Skeletal muscle satellite cell (primary cell): ENCODE data around the gene GIGYF1.
A peak's percentile ranks its signal among the peaks of the same experiment; 100 is the strongest.
"Not testable (repeated sequence)": the region's sequence is repeated elsewhere in the genome, so short reads cannot be mapped to it uniquely, and the experiment has no call there.

ENCODE experiments used
- H3K27me3 ChIP-seq: 2 replicates; pipeline ENCODE4 v1.7.0; 2013; ENCODE audit warnings: low read length; ENCODE audit not compliant: control insufficient read depth, insufficient read depth
- H3K36me3 ChIP-seq: 2 replicates; pipeline ENCODE4 v1.7.0; 2013; ENCODE audit warnings: mild to moderate bottlenecking, control low read depth, low read length; ENCODE audit not compliant: insufficient read depth
- H3K4me1 ChIP-seq: 2 replicates; pipeline ENCODE4 v1.7.0; 2013; ENCODE audit warnings: low read length; ENCODE audit not compliant: control insufficient read depth, insufficient read depth
- H3K4me2 ChIP-seq: 2 replicates; pipeline ENCODE4 v1.7.0; 2013; ENCODE audit warnings: mild to moderate bottlenecking, low read length
- H3K4me3 ChIP-seq: 2 replicates; pipeline ENCODE4 v1.7.0; 2013; ENCODE audit warnings: low read length
- H3K9ac ChIP-seq: 2 replicates; pipeline ENCODE4 v1.7.0; 2013; ENCODE audit warnings: mild to moderate bottlenecking, low read depth, low read length, moderate library complexity
- H3K9me3 ChIP-seq: replicated peaks from 2 replicates; pipeline ENCODE4 v1.7.0; 2013; ENCODE audit warnings: mild to moderate bottlenecking, control low read depth, low read length

Gene GIGYF1

GRCh38 chr7:100674411-100675104, 19.5 kb downstream of the GIGYF1 start:
- Histone ChIP-seq H3K9me3 (no peaks in the 10 kb centered on the region), H3K9ac (peak overlapping the region; percentile 99), H3K4me3 (peak overlapping the region; percentile 99), H3K4me1 (no peaks in the 10 kb centered on the region), H3K36me3 (peaks cover 29% of the 10 kb centered on the region), H3K4me2 (peak overlapping the region; percentile 98), H3K27me3 (peaks cover 6% of the 10 kb centered on the region)

DNA sequence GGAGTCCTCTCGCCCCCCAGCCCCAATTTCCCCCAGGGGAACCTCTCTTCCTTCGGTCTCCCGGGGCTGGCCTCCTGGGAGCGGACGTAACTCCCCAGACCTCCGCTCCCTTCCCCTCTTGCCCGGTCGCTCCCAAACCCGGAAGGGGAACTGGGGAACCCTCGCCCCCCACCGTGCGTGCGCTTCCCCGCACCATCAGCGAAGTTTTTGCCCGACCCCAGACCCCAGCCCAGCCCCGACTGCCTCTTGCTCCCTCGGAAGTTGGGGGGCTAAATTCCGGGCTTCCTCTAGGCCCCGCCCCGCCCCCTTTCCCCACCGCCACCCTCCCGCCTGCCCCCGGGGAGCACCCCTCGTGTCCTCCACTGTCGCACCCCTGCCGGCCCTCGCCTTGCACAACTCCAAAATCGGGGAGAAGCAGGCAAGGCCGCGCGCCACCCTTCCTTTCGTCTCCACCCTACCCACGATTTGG, 20.1 kb downstream of the GIGYF1 start:
- H3K4me3 ChIP-seq: peak overlapping the region; percentile 99
- H3K27me3 ChIP-seq: peaks cover 6% of the 10 kb centered on the region
- H3K4me2 ChIP-seq: peak overlapping the region; percentile 98
- no peaks in the 10 kb centered on the region for H3K4me1 ChIP-seq
- no peaks in the 10 kb centered on the region for H3K9me3 ChIP-seq
- H3K9ac ChIP-seq: peak overlapping the region; percentile 99
- H3K36me3 ChIP-seq: peaks cover 24% of the 10 kb centered on the region

DNA sequence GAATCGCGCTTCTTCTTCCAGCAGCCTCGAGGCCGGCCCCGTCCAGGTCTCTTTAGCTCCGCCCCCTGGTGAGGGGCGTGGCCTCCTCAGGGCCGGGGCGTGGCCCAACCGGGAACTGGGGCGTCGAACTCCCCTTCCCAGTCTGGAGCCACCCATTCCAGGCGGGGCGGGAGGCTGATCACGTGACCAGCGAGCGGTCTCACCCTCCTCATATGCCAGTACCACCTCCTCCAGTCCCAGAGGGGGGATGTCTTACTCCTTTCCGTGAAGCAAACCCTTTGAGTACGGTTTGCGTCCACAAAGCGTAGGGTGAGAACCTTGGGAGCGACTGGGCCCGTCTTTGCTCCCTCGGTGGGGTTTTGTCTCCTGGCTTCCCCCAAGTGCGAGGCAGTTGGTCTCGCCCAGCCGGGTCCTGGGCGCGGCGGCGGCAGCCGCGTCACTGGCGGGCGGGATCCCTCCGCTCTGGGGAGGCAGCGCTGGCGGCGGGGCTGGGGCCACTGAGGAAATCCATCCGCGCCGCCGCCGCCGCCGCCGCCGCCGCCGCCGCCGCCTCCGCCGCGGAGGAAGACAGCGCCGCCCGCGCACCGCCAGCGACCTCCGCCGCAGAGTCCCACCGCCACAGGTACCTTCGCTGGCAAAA, 20.6 kb downstream of the GIGYF1 start, which contains the start of gene GNB2:
GNB2 (plus strand) TSS at position 439 of the 640 bp plus-strand sequence. CDS start 2,526 bp downstream, outside the sequence.
- Histone ChIP-seq H3K4me1 (no peaks in the 10 kb centered on the region), H3K36me3 (peaks cover 21% of the 10 kb centered on the region), H3K9ac (peak within 1 kb of the TSS; percentile 99), H3K9me3 (no peaks in the 10 kb centered on the region), H3K27me3 (peaks cover 6% of the 10 kb centered on the region), H3K4me3 (peak within 1 kb of the TSS; percentile 99), H3K4me2 (peak within 1 kb of the TSS; percentile 99)

DNA sequence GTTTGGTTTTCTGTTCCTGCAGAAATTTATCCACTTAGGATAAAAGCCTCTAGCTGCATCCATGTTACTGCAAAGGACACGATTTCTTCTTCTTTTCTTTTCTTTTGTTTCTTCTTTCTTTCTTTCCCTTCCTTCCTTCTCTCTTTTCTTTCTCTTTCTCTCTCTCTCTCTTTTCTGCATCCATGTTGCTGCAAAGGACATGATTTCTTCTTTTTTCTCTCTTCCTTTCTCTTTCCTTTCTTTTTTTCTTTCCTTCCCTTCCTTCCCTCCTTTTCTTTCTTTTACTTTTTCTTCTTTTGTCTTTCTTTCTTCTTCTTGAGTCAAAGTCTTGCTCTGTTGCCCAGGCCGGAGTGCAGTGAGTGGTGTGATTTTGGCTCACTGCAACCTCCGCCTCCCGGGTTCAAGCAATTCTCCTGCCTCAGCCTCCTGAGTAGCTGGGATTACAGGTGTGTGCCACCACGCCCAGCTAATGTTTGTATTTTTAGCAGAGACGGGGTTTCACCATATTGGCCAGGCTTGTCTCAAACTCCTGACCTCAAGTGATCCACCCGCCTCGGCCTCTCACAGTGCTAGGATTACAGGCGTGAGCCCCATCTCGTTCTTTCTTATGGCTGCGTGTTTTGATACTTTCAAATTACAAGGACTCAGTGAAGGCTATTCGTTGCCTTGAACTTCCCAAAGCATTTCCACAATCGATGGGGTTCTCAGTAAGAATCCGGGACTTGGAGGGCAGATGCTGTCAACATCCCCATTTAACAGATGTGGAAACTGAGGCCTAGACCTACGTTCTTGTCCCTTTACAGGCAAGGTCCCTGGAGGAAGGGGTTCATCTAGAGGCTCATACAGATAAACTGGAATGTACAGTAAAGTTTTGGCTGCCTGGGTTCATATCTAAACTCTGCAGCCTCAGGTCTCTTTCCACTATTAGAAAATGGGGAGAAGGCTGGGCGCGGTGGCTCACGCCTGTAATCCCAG, 22.4 kb downstream of the GIGYF1 start:
- no peak overlapping the region for H3K9ac ChIP-seq
- H3K4me1 ChIP-seq: no peaks in the 10 kb centered on the region
- no peaks in the 10 kb centered on the region for H3K9me3 ChIP-seq
- H3K27me3 ChIP-seq: peaks cover 16% of the 10 kb centered on the region
- H3K4me2 ChIP-seq: no peak overlapping the region
- peaks cover 3% of the 10 kb centered on the region for H3K36me3 ChIP-seq
- no peak overlapping the region for H3K4me3 ChIP-seq

GRCh38 chr7:100670074-100670473, 24.0 kb downstream of the GIGYF1 start:
- Histone ChIP-seq H3K4me1 (no peaks in the 10 kb centered on the region), H3K36me3 (no peaks in the 10 kb centered on the region), H3K4me2 (no peak overlapping the region), H3K9ac (no peak overlapping the region), H3K9me3 (no peaks in the 10 kb centered on the region), H3K27me3 (peaks cover 27% of the 10 kb centered on the region), H3K4me3 (no peak overlapping the region)

DNA sequence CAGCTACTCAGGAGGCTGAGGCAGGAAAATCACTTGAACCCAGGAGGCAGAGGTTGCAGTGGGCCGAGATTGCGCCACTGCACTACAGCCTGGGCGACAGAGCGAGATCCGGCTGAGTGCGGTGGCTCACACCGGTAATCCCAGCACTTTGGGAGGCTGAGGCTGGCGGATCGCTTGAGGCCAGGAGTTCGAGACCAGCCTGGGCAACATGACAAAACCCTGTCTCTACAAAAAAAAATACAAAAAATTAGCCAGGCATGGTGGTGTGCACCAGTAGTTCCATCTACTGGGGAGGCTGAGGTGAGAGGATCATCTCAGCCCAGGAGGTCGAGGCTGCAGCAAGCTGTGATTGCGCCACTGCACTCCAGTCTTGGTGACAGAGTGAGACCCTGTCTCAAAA, 24.9 kb downstream of the GIGYF1 start:
- H3K36me3 ChIP-seq, H3K4me2 ChIP-seq, H3K4me3 ChIP-seq, H3K4me1 ChIP-seq, H3K9ac ChIP-seq, H3K9me3 ChIP-seq: not testable (repeated sequence)
- H3K27me3 ChIP-seq: peaks cover 27% of the 10 kb centered on the region

DNA sequence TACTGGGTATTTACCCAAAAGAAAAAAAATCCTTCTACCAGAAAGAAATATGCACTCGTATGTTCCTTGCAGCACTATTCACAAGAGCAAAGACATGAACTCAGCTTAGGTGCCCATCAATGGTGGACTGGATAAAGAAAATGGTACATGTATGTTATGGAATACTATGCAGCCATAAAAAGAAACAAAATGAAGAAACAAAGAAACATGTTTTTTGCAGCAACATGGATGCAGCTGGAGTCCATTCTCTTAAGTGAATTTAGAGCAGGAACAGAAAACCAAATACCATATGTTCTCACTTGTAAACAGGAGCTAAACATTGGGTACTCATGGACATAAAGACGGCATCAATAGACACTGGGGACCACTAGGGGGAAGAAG, 26.0 kb downstream of the GIGYF1 start:
- no peak overlapping the region for H3K4me2 ChIP-seq

DNA sequence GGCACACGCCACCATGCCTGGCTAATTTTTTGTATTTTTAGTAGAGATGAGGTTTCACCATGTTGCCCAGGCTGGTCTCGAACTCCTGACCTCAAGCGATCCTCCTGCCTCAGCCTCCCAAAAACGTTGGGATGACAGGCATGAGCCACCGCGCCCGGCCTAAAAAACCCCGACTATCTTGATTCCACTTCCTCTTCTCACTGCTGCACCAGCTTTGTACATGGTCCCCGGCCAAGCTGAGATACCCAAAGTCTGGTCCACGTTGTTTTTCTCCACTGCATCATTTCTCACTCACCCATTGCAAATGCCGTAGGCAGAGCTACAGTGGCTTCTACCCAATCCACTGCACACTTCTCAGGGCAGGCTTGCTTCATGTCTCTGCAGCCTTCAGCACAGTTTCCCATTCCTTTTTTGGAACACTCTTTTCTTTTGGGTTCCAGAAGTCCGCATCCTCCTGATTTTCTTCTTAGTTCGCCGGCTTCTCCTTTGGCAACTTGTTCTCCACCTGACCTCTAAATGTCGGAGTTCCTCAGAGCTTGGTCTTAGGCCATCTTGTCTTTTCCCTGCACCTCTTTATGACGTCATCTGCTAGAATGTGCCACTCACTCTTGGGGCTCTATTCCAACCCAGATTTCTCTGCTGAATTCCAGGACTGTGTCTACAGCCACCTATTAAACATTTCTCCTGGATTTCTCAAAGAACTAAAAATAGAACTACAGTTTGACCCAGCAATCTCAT, 26.6 kb downstream of the GIGYF1 start:
- H3K9me3 ChIP-seq: no peaks in the 10 kb centered on the region
- no peak overlapping the region for H3K4me3 ChIP-seq
- no peaks in the 10 kb centered on the region for H3K36me3 ChIP-seq
- H3K27me3 ChIP-seq: peaks cover 27% of the 10 kb centered on the region
- H3K4me2 ChIP-seq: no peak overlapping the region
- no peaks in the 10 kb centered on the region for H3K4me1 ChIP-seq
- no peak overlapping the region for H3K9ac ChIP-seq

More for the DNA sequence above, 26.0 kb downstream of the GIGYF1 start:
- H3K9me3 ChIP-seq: no peaks in the 10 kb centered on the region
- H3K4me1 ChIP-seq: no peaks in the 10 kb centered on the region
- no peaks in the 10 kb centered on the region for H3K36me3 ChIP-seq
- no peak overlapping the region for H3K9ac ChIP-seq
- no peak overlapping the region for H3K4me3 ChIP-seq
- peaks cover 27% of the 10 kb centered on the region for H3K27me3 ChIP-seq

GRCh38 chr7:100665168-100665726, 28.8 kb downstream of the GIGYF1 start:
- H3K36me3 ChIP-seq: no peaks in the 10 kb centered on the region
- H3K4me2 ChIP-seq: no peak overlapping the region
- no peak overlapping the region for H3K9ac ChIP-seq
- no peaks in the 10 kb centered on the region for H3K4me1 ChIP-seq
- H3K9me3 ChIP-seq: no peaks in the 10 kb centered on the region
- peaks cover 29% of the 10 kb centered on the region for H3K27me3 ChIP-seq
- H3K4me3 ChIP-seq: no peak overlapping the region

DNA sequence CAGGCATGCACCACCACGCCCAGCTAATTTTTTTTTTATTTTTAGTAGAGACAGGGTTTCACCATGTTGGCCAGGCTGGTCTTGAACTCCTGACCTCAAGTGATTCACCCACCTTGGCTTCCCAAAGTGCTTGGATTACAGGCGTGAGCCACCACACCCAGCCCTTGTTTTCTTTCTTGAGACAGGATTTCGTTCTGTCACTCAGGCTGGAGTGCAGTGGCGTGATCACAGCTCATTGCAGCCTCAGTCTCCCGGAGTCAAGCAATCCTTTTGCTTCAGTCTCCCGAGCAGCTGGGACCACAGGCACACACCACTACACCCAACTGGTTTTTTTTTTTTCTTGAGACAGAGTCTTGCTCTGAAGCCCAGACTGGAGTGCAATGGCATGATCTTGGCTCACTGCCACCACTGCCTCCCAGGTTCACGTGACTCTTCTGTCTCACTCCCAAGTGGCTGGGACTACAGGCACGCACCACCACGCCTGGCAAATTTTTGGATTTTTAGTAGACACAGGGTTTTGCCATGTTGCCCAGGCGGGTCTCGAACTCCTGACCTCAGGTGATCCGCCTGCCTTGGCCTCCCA, 31.8 kb downstream of the GIGYF1 start:
- H3K9me3 ChIP-seq: not testable (repeated sequence)

More for the DNA sequence above, 31.8 kb downstream of the GIGYF1 start:
- not testable (repeated sequence) for H3K9ac ChIP-seq, H3K4me1 ChIP-seq, H3K4me3 ChIP-seq, H3K4me2 ChIP-seq, H3K36me3 ChIP-seq
- H3K27me3 ChIP-seq: peaks cover 30% of the 10 kb centered on the region
